ENCODE measurements around the gene IL22RA1. TPM values are rescaled to one million over a fixed set of nuclear protein-coding genes. Genes with fewer than 3 reads are reported as not detected.

The IL22RA1 gene
- total and polyA plus RNA-seq, 9 of the 15 experiments (the other 6 are each of a cell fraction or from before 2014, with no cell fraction given): not detected

DNA sequence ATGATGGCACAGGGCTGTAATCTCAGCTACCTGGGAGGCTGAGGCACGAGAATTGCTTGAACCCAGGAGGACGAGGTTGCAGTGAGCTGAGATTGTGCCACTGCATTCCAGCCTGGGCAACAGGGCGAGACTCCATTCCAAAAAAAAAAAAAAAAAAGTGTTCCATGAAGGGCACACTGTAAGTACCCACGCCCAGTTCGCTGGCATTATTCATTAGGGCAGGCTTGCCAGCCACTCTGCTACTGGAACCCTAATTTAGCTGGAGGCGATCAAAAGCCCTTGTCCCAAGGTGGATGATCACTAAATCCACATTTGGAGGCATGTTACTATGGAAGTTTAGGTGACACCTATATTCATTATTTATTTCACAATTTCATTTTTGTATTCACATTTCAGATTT lies 39.1 kb upstream of the IL22RA1 start (continued):
- TF ChIP-seq, protein P1, sequence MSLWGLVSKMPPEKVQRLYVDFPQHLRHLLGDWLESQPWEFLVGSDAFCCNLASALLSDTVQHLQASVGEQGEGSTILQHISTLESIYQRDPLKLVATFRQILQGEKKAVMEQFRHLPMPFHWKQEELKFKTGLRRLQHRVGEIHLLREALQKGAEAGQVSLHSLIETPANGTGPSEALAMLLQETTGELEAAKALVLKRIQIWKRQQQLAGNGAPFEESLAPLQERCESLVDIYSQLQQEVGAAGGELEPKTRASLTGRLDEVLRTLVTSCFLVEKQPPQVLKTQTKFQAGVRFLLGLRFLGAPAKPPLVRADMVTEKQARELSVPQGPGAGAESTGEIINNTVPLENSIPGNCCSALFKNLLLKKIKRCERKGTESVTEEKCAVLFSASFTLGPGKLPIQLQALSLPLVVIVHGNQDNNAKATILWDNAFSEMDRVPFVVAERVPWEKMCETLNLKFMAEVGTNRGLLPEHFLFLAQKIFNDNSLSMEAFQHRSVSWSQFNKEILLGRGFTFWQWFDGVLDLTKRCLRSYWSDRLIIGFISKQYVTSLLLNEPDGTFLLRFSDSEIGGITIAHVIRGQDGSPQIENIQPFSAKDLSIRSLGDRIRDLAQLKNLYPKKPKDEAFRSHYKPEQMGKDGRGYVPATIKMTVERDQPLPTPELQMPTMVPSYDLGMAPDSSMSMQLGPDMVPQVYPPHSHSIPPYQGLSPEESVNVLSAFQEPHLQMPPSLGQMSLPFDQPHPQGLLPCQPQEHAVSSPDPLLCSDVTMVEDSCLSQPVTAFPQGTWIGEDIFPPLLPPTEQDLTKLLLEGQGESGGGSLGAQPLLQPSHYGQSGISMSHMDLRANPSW (CRISPR knock-in tag; IDR thresholded peaks at IDR 0.05): no peak
- TF ChIP-seq CBFB (CRISPR knock-in tag; IDR thresholded peaks at IDR 0.05) (no peak), PTTG1 (tag; IDR thresholded peaks at IDR 0.05; ENCODE audit: low read depth) (no peak), RBM14 (IDR thresholded peaks at IDR 0.05; ENCODE audit: borderline replicate concordance, insufficient read depth, low read depth, low read length) (no peak), TFAM (CRISPR knock-in tag; conservative IDR thresholded peaks at IDR 0.05) (no peak), BRD4 (IDR thresholded peaks at IDR 0.05) (no peak)
- TF ChIP-seq, protein P2, sequence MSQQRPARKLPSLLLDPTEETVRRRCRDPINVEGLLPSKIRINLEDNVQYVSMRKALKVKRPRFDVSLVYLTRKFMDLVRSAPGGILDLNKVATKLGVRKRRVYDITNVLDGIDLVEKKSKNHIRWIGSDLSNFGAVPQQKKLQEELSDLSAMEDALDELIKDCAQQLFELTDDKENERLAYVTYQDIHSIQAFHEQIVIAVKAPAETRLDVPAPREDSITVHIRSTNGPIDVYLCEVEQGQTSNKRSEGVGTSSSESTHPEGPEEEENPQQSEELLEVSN (IDR thresholded peaks at IDR 0.05; ENCODE audit: borderline replicate concordance in 1 of 2, extremely low read depth in 1 of 2, insufficient read depth in 1 of 2, insufficient read length in 1 of 2, low read depth in 1 of 2, low read length in 1 of 2, poor library complexity in 1 of 2, severe bottlenecking in 1 of 2): no peak

Measured in K562 (cell line).